Measurements from ENCODE around the gene RAB10. TPM values are rescaled to one million over a fixed set of nuclear protein-coding genes. Genes with fewer than 3 reads are reported as not detected.

RAB10 gene
- total RNA-seq, 1 experiment from 2014 or later = 140 TPM

DNA sequence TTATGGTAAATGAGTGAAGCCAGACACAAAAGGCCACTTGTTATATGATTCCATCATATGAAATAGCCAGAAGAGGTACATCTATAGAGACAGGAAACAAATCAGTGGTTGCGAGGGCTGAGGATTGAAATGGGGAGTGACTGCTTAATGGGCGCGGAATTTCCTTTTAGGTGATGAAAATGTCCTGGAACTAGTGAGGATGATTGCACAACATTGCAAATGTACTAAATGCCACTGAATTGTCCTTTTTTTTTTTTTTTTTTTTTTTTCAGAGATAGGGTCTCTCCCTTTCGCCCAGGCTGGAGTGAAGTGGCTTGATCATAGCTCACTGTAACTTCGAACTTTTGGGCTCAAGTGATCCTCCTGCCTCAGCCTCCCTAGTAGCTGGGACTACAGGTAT is 123.7 kb downstream of the RAB10 start:
- no TSS peak for BruUV-seq (replicated peaks)
- H3K27ac ChIP-seq (ENCODE audit: low read depth, low read length, poor library complexity, severe bottlenecking) = no peak overlapping the region
- H3K9me3 ChIP-seq (ENCODE audit: low read depth, low read length, poor library complexity, severe bottlenecking) = peaks cover 12% of the 10 kb centered on the region
- H3K4me3 ChIP-seq (ENCODE audit: low read depth, low read length, poor library complexity, severe bottlenecking) = no peak overlapping the region
- no peaks in the 10 kb centered on the region for H3K27me3 ChIP-seq (replicated peaks; ENCODE audit: insufficient read depth, low read depth, low read length, poor library complexity)
- no peak for TF ChIP-seq EZH2 (IDR thresholded peaks at IDR 0.05; ENCODE audit: borderline replicate concordance, low read depth, low read length, poor library complexity, severe bottlenecking)
- TF ChIP-seq, protein P1, sequence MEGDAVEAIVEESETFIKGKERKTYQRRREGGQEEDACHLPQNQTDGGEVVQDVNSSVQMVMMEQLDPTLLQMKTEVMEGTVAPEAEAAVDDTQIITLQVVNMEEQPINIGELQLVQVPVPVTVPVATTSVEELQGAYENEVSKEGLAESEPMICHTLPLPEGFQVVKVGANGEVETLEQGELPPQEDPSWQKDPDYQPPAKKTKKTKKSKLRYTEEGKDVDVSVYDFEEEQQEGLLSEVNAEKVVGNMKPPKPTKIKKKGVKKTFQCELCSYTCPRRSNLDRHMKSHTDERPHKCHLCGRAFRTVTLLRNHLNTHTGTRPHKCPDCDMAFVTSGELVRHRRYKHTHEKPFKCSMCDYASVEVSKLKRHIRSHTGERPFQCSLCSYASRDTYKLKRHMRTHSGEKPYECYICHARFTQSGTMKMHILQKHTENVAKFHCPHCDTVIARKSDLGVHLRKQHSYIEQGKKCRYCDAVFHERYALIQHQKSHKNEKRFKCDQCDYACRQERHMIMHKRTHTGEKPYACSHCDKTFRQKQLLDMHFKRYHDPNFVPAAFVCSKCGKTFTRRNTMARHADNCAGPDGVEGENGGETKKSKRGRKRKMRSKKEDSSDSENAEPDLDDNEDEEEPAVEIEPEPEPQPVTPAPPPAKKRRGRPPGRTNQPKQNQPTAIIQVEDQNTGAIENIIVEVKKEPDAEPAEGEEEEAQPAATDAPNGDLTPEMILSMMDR (conservative IDR thresholded peaks at IDR 0.05; ENCODE audit: low read depth, low read length) = no peak
- no peak for DNase-seq (ENCODE audit: low spot score)
- ChIA-PET CTCF (no interaction called here), POLR2A (ENCODE audit: low non-redundant PET) (interaction anchor here (0.6 kb wide), 1 partner anchor 223 kb away, joined by 5 read pairs; no protein-coding TSS in a partner anchor)
- no peaks in the 10 kb centered on the region for H3K36me3 ChIP-seq (ENCODE audit: insufficient read depth, low read length, poor library complexity, severe bottlenecking)
- no peaks in the 10 kb centered on the region for H3K4me1 ChIP-seq (ENCODE audit: insufficient read depth, low read length, poor library complexity, severe bottlenecking)
- intact Hi-C loops (cut with micrococcal nuclease; ENCODE audit: unreplicated experiment) = no loop called here

DNA sequence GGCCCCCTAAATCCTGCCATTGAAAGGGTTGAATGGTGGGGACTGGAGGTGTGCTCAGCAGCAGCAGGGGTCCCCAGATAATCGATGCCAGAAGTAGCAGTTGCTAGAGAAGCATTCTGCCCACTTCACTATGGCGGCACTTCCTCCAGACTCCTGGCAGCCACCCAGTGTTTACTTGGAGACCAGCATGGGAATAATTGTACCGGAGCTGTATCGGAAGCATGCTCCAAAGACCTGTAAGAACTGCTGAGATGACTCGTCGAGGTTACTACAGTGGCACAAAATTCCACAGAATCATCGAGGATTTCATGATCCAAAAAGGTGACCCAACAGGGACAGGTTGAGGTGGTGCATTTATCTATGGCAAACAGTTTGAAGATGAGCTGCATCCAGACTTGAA is 128.0 kb downstream of the RAB10 start:
- Histone ChIP-seq H3K36me3 (ENCODE audit: insufficient read depth, low read length, poor library complexity, severe bottlenecking) (no peaks in the 10 kb centered on the region), H3K4me1 (ENCODE audit: insufficient read depth, low read length, poor library complexity, severe bottlenecking) (no peaks in the 10 kb centered on the region), H3K27me3 (replicated peaks; ENCODE audit: insufficient read depth, low read depth, low read length, poor library complexity) (no peaks in the 10 kb centered on the region), H3K9me3 (ENCODE audit: low read depth, low read length, poor library complexity, severe bottlenecking) (no peaks in the 10 kb centered on the region), H3K4me3 (ENCODE audit: low read depth, low read length, poor library complexity, severe bottlenecking) (no peak overlapping the region), H3K27ac (ENCODE audit: low read depth, low read length, poor library complexity, severe bottlenecking) (no peak overlapping the region)
- TF ChIP-seq, protein P1 (conservative IDR thresholded peaks at IDR 0.05; ENCODE audit: low read depth, low read length) = no peak
- TF ChIP-seq EZH2 (IDR thresholded peaks at IDR 0.05; ENCODE audit: borderline replicate concordance, low read depth, low read length, poor library complexity, severe bottlenecking) = no peak
- intact Hi-C loops (cut with micrococcal nuclease; ENCODE audit: unreplicated experiment) = no loop called here
- ChIA-PET CTCF (no interaction called here), POLR2A (ENCODE audit: low non-redundant PET) (no interaction called here)
- DNase-seq (ENCODE audit: low spot score) = no peak
- no TSS peak for BruUV-seq (replicated peaks)

DNA sequence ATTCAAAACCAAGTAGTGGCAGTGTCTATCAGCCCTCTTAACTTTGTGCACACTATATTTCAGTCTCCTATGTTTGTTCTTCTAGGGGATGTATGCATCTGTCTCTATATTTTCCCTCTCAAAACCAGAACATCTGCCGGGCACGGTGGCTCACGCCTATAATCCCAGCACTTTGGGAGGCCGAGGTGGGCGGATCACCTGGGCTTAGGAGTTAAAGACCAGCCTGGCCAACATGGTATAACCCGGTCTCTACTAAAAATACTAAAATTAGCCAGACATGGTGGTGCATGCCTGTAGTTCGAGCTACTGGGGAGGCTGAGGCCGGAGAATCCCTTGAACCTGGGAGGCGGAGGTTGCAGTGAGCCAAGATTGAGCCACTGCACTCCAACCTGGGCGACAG is 129.1 kb downstream of the RAB10 start:
- no peaks in the 10 kb centered on the region for H3K27me3 ChIP-seq (replicated peaks; ENCODE audit: insufficient read depth, low read depth, low read length, poor library complexity)
- intact Hi-C loops (cut with micrococcal nuclease; ENCODE audit: unreplicated experiment) = no loop called here
- no TSS peak for BruUV-seq (replicated peaks)
- no peak for DNase-seq (ENCODE audit: low spot score)
- H3K4me3 ChIP-seq (ENCODE audit: low read depth, low read length, poor library complexity, severe bottlenecking) = no peak overlapping the region
- ChIA-PET CTCF (no interaction called here), POLR2A (ENCODE audit: low non-redundant PET) (no interaction called here)
- no peaks in the 10 kb centered on the region for H3K4me1 ChIP-seq (ENCODE audit: insufficient read depth, low read length, poor library complexity, severe bottlenecking)
- H3K27ac ChIP-seq (ENCODE audit: low read depth, low read length, poor library complexity, severe bottlenecking) = no peak overlapping the region
- no peaks in the 10 kb centered on the region for H3K36me3 ChIP-seq (ENCODE audit: insufficient read depth, low read length, poor library complexity, severe bottlenecking)
- TF ChIP-seq, protein P1 (conservative IDR thresholded peaks at IDR 0.05; ENCODE audit: low read depth, low read length) = no peak
- TF ChIP-seq EZH2 (IDR thresholded peaks at IDR 0.05; ENCODE audit: borderline replicate concordance, low read depth, low read length, poor library complexity, severe bottlenecking) = no peak
- no peaks in the 10 kb centered on the region for H3K9me3 ChIP-seq (ENCODE audit: low read depth, low read length, poor library complexity, severe bottlenecking)
